Stimulated activated CD4-positive, alpha-beta T cell treated with anti-CD3 and anti-CD28 coated beads, Interleukin-1b, Interleukin-23, amount 100 ng/mL, for 48 hours (primary cell): ENCODE measurements around the gene FOXE1.

ENCODE experiments used
- DNase-seq: peaks from one replicate; pipeline ENCODE4 v3.0.0-alpha.2; 2020

The FOXE1 gene

GRCh38 chr9:97848480-97849237, 4.4 kb upstream of the FOXE1 start:
- DNase-seq = no peak

DNA sequence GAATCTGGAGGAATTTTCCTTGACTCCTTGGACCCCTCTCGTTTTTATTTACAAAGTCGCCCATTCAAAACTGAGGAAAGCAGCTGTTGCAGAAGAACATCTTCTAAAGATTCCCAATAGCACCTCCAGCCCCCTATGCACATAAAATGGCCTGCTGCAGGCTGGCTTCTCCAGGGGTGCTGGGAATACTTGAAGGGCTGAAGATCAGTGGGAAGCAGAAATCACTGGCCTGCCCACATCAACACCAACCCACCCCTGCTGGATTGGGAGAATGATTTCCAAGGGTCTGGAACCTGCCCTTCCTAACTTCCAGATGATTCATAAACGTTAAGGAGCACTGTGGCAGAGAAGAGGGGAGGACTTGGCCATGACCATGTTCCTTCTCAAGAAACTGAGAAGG, 3.0 kb upstream of the FOXE1 start:
- DNase-seq = no peak

DNA sequence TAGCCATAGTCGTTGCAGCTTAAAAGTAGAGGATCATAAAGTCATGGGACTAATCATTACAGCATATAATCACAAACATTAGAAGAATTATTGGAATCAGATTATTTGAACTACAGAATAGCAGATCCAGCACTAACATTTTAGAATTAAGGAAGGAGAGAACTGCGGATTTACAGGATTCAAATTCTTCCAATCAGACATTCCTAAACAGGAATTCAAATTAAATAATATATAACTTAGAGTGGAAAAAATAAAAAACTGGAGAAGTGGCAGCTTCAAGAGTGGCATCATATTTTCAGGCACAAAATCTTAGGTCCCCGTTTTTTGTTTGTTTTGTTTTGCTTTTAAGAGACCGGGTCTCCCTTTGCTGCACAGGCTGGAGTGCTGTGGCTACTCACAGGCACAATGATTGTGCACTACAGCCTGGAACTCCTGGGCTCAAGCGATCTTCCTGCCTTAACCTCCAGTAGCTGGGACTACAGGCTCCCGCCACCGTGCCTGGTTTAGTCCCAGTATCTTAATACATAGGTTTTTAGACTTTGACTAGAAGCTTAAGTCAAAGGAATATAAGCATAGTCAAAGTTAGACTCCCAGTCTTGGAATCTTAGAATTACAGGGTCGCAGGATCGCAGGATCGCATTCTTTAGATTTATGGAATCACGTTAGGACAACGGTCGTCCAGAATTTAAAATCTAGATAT, 2.1 kb upstream of the FOXE1 start:
- no peak for DNase-seq

GRCh38 chr9:97851446-97851883, 1.6 kb upstream of the FOXE1 start:
- DNase-seq = no peak

DNA sequence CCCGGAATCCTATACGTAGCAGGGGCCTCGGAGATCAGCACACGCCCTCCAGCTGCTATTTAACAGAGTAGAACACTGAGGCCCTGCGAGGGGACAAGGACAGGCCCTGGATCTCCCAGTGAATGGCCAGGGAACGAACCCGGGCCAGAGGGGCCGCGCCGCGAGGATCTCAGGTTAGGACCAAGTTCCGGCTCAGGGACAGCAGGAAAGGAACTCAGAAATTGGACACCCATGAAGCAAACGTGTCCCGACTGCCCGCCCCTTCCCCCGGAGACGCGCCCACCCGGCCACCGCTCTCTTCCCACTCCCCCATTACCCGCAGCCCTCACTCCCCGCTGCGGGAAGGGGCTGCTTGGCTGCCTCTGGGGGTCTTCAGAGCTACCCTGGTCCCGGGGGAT, 1.0 kb upstream of the FOXE1 start:
- DNase-seq = no peak

DNA sequence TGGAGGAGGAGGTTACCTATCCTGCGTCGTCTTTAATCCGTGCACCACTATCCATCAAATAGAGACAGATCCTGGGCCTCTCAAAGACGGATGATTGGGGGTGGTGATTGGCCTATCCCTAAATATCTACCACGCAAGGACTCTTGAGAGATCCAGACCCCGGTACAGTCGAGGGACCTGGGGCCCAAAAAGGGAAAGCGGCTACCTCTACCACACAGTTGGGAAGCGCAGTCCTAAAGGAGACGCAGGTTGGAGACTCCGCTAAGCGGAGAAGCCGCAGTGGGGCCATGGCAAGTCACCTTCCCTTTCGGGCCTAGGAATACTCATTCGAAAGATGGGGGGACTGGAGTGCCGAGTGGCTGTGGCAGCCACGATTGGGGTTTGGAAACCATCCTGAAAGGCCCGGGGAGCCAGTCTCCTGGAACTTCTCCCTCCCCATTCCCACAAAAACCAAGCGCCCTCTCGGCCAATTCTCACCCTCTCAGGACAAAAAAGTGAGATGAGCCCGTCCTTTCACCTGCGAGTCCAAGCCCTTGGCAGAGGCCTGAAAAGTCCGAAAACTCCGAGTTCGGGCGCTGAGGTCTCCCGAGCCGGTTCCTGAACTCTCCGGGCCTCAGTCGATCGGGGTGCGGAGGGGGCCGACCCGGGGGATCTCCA, 499 bp upstream of the FOXE1 start:
- no peak for DNase-seq

DNA sequence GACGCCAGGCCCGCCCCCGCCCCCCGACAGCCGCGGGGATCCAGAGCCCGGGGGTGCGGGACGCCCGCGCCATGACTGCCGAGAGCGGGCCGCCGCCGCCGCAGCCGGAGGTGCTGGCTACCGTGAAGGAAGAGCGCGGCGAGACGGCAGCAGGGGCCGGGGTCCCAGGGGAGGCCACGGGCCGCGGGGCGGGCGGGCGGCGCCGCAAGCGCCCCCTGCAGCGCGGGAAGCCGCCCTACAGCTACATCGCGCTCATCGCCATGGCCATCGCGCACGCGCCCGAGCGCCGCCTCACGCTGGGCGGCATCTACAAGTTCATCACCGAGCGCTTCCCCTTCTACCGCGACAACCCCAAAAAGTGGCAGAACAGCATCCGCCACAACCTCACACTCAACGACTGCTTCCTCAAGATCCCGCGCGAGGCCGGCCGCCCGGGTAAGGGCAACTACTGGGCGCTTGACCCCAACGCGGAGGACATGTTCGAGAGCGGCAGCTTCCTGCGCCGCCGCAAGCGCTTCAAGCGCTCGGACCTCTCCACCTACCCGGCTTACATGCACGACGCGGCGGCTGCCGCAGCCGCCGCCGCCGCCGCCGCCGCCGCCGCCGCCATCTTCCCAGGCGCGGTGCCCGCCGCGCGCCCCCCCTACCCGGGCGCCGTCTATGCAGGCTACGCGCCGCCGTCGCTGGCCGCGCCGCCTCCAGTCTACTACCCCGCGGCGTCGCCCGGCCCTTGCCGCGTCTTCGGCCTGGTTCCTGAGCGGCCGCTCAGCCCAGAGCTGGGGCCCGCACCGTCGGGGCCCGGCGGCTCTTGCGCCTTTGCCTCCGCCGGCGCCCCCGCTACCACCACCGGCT, 1.0 kb downstream of the FOXE1 start:
- DNase-seq = peak; percentile 67

DNA sequence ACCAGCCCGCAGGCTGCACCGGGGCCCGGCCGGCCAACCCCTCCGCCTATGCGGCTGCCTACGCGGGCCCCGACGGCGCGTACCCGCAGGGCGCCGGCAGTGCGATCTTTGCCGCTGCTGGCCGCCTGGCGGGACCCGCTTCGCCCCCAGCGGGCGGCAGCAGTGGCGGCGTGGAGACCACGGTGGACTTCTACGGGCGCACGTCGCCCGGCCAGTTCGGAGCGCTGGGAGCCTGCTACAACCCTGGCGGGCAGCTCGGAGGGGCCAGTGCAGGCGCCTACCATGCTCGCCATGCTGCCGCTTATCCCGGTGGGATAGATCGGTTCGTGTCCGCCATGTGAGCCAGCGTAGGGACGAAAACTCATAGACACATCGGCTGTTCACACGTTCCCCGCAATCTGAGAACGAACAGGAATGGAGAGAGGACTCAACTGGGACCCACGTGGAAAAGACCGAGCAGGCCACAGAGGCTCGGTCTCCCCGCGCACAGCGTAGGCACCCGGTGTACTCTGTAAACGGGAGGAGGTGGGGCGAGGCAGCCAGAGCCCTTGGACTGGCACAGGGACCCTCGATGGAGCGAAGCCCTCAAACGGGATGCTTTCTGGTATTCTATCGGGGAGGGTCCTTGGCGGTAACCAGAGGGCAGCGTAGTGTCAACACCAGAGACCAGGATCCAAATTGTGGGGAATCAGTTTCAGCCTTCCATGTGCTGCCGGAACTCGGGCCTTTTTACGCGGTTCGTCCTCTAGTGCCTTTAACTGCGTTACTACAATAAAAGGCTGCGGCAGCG, 1.9 kb downstream of the FOXE1 start:
- no peak for DNase-seq

DNA sequence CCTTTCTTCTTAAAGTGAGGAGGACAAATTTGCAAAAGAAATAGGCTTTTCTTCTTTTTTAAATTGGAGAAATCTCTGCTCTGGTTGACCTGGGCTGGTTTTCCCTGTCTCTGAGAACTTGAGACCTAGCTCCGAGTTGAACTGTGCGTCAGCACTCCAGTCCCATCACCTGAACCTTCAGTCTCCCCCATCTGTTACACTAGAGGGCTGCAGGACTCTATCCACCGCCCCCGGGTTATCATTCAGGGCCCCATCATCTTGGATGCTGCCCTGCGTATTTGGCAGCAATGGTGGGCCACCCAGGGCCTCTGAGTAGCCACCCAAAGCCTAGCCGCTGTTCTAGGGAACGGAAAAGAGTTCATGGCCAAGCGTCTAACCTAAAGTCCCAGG, 2.5 kb downstream of the FOXE1 start:
- no peak for DNase-seq

GRCh38 chr9:97855899-97856298, 2.9 kb downstream of the FOXE1 start:
- DNase-seq = no peak

GRCh38 chr9:97856857-97857605, 4.0 kb downstream of the FOXE1 start:
- DNase-seq = no peak

DNA sequence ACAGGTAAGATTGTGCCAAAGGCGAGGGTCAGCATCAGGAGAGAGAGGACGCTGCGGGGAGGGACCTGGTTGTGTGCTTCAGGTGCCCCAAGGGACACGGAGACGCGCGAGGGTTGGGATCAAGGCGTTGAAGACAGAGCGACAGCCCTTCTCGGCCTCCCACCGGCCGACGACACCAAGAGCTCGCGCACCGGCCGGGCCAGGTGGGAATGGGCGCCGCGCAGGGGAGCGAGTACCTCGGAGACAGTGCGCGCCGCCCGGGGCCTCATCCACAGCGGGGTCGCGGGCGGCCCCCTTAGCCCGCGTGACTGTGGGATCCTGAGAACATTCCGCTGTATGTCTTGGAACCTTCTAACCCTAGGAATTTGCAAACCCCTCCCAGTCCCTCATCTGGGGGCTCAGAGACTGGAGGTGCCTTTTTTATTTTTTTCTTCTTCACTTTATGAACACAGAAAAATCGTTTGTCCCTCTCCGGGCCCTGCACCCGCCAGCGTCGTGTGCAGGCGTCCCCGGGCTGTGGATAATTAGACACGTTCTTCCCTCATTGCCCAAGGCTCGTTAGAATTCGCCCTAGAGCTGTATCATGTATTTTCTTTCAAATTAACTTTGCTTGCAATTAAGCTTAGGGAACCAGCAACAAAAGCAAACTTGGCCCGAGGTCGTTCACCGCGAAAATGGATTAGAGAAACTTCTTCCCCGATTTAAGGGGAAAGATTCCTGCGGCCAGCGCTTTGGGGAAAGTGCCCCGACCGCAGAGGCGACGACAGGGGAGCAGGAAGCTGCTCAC, 4.8 kb downstream of the FOXE1 start:
- no peak for DNase-seq

- DNase-seq = no peak
Measured at GRCh38 chr9:97858393-97858713, 5.3 kb downstream of the FOXE1 start.

GRCh38 chr9:97858826-97859225, 5.8 kb downstream of the FOXE1 start:
- DNase-seq = no peak

- no peak for DNase-seq
Measured at GRCh38 chr9:97859346-97859745, 6.3 kb downstream of the FOXE1 start.

- DNase-seq = no peak
Measured at GRCh38 chr9:97860451-97861147, 7.6 kb downstream of the FOXE1 start.

DNA sequence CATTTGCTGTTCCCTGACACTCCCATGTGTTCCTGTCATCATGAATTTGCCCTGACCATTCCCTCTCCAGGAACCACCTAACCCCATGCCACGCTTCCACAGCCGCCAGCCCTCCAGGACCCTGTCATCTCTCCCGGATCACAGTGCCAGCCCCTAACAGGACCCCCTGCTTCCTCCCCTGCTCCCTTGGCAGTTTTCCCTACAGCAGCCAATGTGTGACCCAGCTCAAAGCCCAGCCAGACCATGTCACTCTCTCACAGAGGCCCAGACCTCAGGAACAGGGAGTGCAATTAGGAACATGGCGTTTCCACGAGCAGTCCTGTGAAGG, 8.1 kb downstream of the FOXE1 start:
- no peak for DNase-seq

DNA sequence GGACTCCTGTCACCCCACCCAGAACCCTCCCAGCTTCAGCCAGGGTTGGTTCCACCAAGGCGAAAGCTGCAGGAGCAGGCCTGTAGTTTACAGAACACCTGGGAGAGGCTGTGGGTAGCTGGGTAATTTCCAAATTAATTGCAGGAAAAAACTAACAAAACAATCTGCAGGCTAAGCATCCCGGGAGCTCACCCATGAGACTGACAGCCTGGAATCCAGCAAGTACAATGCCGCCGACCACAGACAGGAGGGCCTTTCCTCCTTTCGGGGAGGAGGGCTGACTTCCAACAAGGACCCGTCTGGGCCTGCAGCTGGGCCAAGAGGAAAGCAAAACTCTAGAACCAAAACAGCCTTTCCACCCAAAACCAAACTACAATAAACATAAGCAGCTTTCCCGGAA, 10.3 kb downstream of the FOXE1 start:
- no peak for DNase-seq

- DNase-seq = no peak
Measured at GRCh38 chr9:97864396-97864795, 11.4 kb downstream of the FOXE1 start.

DNA sequence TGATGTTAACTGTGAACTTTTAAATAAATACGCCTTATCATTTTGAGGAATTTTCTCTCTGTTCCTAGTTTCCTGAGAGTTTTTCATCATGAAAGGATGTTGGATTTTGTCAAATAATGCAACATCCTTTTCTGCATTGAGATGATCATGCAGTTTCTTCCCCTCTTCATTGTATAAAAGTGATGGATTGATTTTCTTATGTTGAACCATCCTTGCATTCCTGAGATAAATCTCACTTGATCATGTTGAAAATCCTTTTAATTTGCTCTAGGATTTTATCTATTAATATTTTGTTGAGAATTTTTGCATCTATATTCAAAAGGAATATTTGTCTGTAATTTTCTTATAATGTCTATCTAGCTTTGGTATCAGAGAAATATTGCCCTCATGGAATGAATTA, 13.3 kb downstream of the FOXE1 start:
- no peak for DNase-seq
